Activated CD8-positive, alpha-beta memory T cell treated with anti-CD3 and anti-CD28 coated beads for 1 hour (primary cell): ENCODE data around the gene AKAP9.
A peak's percentile ranks its signal among the peaks of the same experiment; 100 is the strongest.
"Not testable (repeated sequence)": the region's sequence is repeated elsewhere in the genome, so short reads cannot be mapped to it uniquely, and the experiment has no call there.

ENCODE experiments used
- DNase-seq, 2 donors: peaks; one replicate each; pipeline ENCODE4 v3.0.0-alpha.2; 2020; ENCODE audit warnings: low read depth in 1 of 2; ENCODE audit errors: extremely low read depth in 1 of 2

The AKAP9 gene

GRCh38 chr7:91940572-91941341 is at the start of gene AKAP9:
TSS of gene AKAP9 (plus strand) at chr7:91940862. CDS start at chr7:91941100, 238 bp downstream.
- DNase-seq: peak; percentile 66 to 84

- DNase-seq: no peak
These were observed 48.5 kb upstream of the AKAP9 start for GRCh38 chr7:91892099-91892705.

- no peak for DNase-seq
These were observed 47.8 kb upstream of the AKAP9 start for GRCh38 chr7:91892821-91893340.

GRCh38 chr7:91893699-91894098 is 47.0 kb upstream of the AKAP9 start:
- DNase-seq: not testable (repeated sequence)

- DNase-seq: no peak
These were observed 45.7 kb upstream of the AKAP9 start for GRCh38 chr7:91894781-91895480.

- DNase-seq: no peak
These were observed 42.2 kb upstream of the AKAP9 start for GRCh38 chr7:91898240-91898992.

GRCh38 chr7:91899563-91899962 is 41.1 kb upstream of the AKAP9 start:
- DNase-seq: no peak

GRCh38 chr7:91910171-91910570 is 30.5 kb upstream of the AKAP9 start:
- DNase-seq: no peak

- DNase-seq: no peak
These were observed 29.5 kb upstream of the AKAP9 start for GRCh38 chr7:91911121-91911520.

GRCh38 chr7:91912494-91912893 is 28.2 kb upstream of the AKAP9 start:
- no peak for DNase-seq

GRCh38 chr7:91913612-91914011 is 27.1 kb upstream of the AKAP9 start:
- DNase-seq: no peak

- no peak for DNase-seq
These were observed 25.1 kb upstream of the AKAP9 start for GRCh38 chr7:91915401-91916050.

- no peak for DNase-seq
These were observed 24.6 kb upstream of the AKAP9 start for GRCh38 chr7:91916051-91916440.

- no peak for DNase-seq
These were observed 22.3 kb upstream of the AKAP9 start for GRCh38 chr7:91918356-91918755.

- no peak for DNase-seq
These were observed 17.8 kb upstream of the AKAP9 start for GRCh38 chr7:91922857-91923256.

GRCh38 chr7:91927912-91928311 is 12.8 kb upstream of the AKAP9 start:
- DNase-seq: no peak

- DNase-seq: no peak
These were observed 11.2 kb upstream of the AKAP9 start for GRCh38 chr7:91929463-91929862.

GRCh38 chr7:91940171-91940570 is 491 bp upstream of the AKAP9 start:
- no peak for DNase-seq

GRCh38 chr7:91941450-91941849 is 788 bp downstream of the AKAP9 start:
- no peak for DNase-seq

GRCh38 chr7:91942312-91942711 is 1.6 kb downstream of the AKAP9 start:
- DNase-seq: no peak
